HepG2 (cell line): Measurements from ENCODE around the gene VAV2. TPM values are rescaled to one million over a fixed set of nuclear protein-coding genes. Genes with fewer than 3 reads are reported as not detected.
A peak's percentile ranks its signal among the peaks of the same experiment; 100 is the strongest.

Source experiments
- CEBPZ ChIP-seq: IDR thresholded peaks from 2 replicates; pipeline ENCODE4 v1.6.1; 2012; ENCODE audit warnings: low read length, improper control_type of control experiment
- GZF1 ChIP-seq: sonication (generic); formaldehyde crosslinking; IDR thresholded peaks from 2 replicates; pipeline ENCODE4 v1.5.1; 2020; ENCODE audit warnings: mild to moderate bottlenecking, missing genetic modification reagents
- HMGA1 ChIP-seq: sonication (generic); formaldehyde crosslinking; conservative IDR thresholded peaks from 2 replicates; pipeline ENCODE4 v1.4.0; 2020; ENCODE audit warnings: missing genetic modification reagents
- KAT2B ChIP-seq: fragments of 150-350 bp; IDR thresholded peaks from 2 replicates; pipeline ENCODE4 v1.6.1; 2014; ENCODE audit warnings: low read depth, low read length, borderline replicate concordance
- KDM5B ChIP-seq: sonication (generic); formaldehyde crosslinking; IDR thresholded peaks from 2 replicates; pipeline ENCODE4 v1.4.0; 2020; ENCODE audit warnings: missing genetic modification reagents, mild to moderate bottlenecking, borderline replicate concordance
- MIXL1 ChIP-seq: IDR thresholded peaks from 2 replicates; pipeline ENCODE4 v1.6.1; 2016
- MYC ChIP-seq: sonication (generic); formaldehyde crosslinking; IDR thresholded peaks from 2 replicates; pipeline ENCODE4 v1.9.0; 2021; ENCODE audit warnings: missing genetic modification reagents, borderline replicate concordance
- PLSCR1 ChIP-seq: sonication (generic); formaldehyde crosslinking; IDR thresholded peaks from 2 replicates; pipeline ENCODE4 v1.5.0; 2020; ENCODE audit warnings: missing genetic modification reagents, mild to moderate bottlenecking, borderline replicate concordance
- RBAK ChIP-seq: sonication (generic); formaldehyde crosslinking; IDR thresholded peaks from 2 replicates; pipeline ENCODE4 v1.5.1; 2020; ENCODE audit warnings: mild to moderate bottlenecking, missing genetic modification reagents
- RFXAP ChIP-seq: sonication (generic); formaldehyde crosslinking; IDR thresholded peaks from 2 replicates; pipeline ENCODE4 v1.4.0; 2020; ENCODE audit warnings: missing genetic modification reagents, borderline replicate concordance
- SMC3 ChIP-seq: IDR thresholded peaks from 2 replicates; pipeline ENCODE4 v1.6.1; 2011; ENCODE audit warnings: low read length, improper control_type of control experiment
- SNAPC5 ChIP-seq: sonication (generic); formaldehyde crosslinking; IDR thresholded peaks from 2 replicates; pipeline ENCODE4 v1.8.1; 2023; ENCODE audit warnings: mild to moderate bottlenecking, missing genetic modification reagents, borderline replicate concordance
- SOX5 ChIP-seq: IDR thresholded peaks from 2 replicates; pipeline ENCODE4 v1.6.1; 2016; ENCODE audit warnings: borderline replicate concordance
- THAP7 ChIP-seq: sonication (generic); formaldehyde crosslinking; IDR thresholded peaks from 2 replicates; pipeline ENCODE4 v1.8.1; 2023; ENCODE audit warnings: mild to moderate bottlenecking, missing genetic modification reagents
- ZBTB42 ChIP-seq: sonication (generic); formaldehyde crosslinking; IDR thresholded peaks from 2 replicates; pipeline ENCODE4 v1.5.0; 2020; ENCODE audit warnings: mild to moderate bottlenecking, missing genetic modification reagents
- ZNF256 ChIP-seq: sonication (generic); formaldehyde crosslinking; conservative IDR thresholded peaks from 2 replicates; pipeline ENCODE4 v1.4.0; 2020; ENCODE audit warnings: missing genetic modification reagents
- ZNF275 ChIP-seq: sonication (generic); formaldehyde crosslinking; IDR thresholded peaks from 2 replicates; pipeline ENCODE4 v1.8.0; 2022; ENCODE audit warnings: missing genetic modification reagents, mild to moderate bottlenecking, inconsistent platforms, borderline replicate concordance
- ZNF513 ChIP-seq: sonication (generic); formaldehyde crosslinking; conservative IDR thresholded peaks from 2 replicates; pipeline ENCODE4 v1.5.0; 2020; ENCODE audit warnings: missing genetic modification reagents
- ZNF547 ChIP-seq: sonication (generic); formaldehyde crosslinking; IDR thresholded peaks from 2 replicates; pipeline ENCODE4 v1.5.1; 2020; ENCODE audit warnings: mild to moderate bottlenecking, missing genetic modification reagents
- ZNF605 ChIP-seq: sonication (generic); formaldehyde crosslinking; IDR thresholded peaks from 2 replicates; pipeline ENCODE4 v1.8.0; 2022; ENCODE audit warnings: mild to moderate bottlenecking, missing genetic modification reagents
- ZNF644 ChIP-seq: IDR thresholded peaks from 2 replicates; pipeline ENCODE4 v1.6.1; 2016; ENCODE audit warnings: low read depth
- ZNF891 ChIP-seq: sonication (generic); formaldehyde crosslinking; IDR thresholded peaks from 2 replicates; pipeline ENCODE4 v1.5.0; 2020; ENCODE audit warnings: mild to moderate bottlenecking, missing genetic modification reagents
- polyA plus RNA-seq, 8 experiments: library from polyadenylated mRNA; depleted of rRNA in 3 of 8; stranded (reverse) in 7 of 8; unstranded in 1 of 8; fragments of >200 nt; fragmentation: Illumina TruSeq in 4 of 8; extraction: Trizol in 4 of 8; gene quantifications; 2 replicates each; pipeline versions ENCODE4 v1.2.1 to v1.2.3, GENCODE V29; 2011 to 2016; ENCODE audit warnings: low read depth in 4 of 8, missing spikeins in 1 of 8, mixed read lengths in 1 of 8; ENCODE audit not compliant: insufficient read depth in 1 of 8
- total RNA-seq, 5 experiments: library from RNA; depleted of rRNA; stranded (reverse); fragments of >200 nt; fragmentation: Illumina TruSeq; extraction: Trizol; gene quantifications; 2 replicates each; pipeline ENCODE4 v1.2.3, GENCODE V29; 2016; ENCODE audit warnings: low read depth in 1 of 5

Gene VAV2
- total and polyA plus RNA-seq, 2 of the 13 experiments (the other 11 are each of a cell fraction or from before 2014, with no cell fraction given) = 22.5 to 22.9 TPM

- 0 out of 2 replicates have a peak, but pooled peaks have one; percentile 61 for TF ChIP-seq KDM5B
- no peak for TF ChIP-seq ZBTB42
- TF ChIP-seq MYC (CRISPR knock-in tag) = peak; percentile 52; the same call in 1 of the 2 replicates
- TF ChIP-seq ZNF891 (CRISPR knock-in tag) = no peak
- TF ChIP-seq ZNF644 (CRISPR knock-in tag) = no peak
- TF ChIP-seq SMC3 = no peak
- TF ChIP-seq HMGA1 (CRISPR knock-in tag) = no peak
- TF ChIP-seq PLSCR1 (CRISPR knock-in tag) = no peak
- TF ChIP-seq MIXL1 (CRISPR knock-in tag) = peak; percentile 31; the same call in 1 of the 2 replicates
- no peak for TF ChIP-seq CEBPZ
- TF ChIP-seq ZNF275 (CRISPR knock-in tag) = 0 out of 2 replicates have a peak, but pooled peaks have one; percentile 25
- no peak; the same call in 1 of the 2 replicates for TF ChIP-seq RFXAP
- TF ChIP-seq KAT2B = no peak
- no peak for TF ChIP-seq THAP7 (CRISPR knock-in tag)
- no peak for TF ChIP-seq GZF1 (CRISPR knock-in tag)
- no peak for TF ChIP-seq ZNF256 (CRISPR knock-in tag)
- TF ChIP-seq RBAK (CRISPR knock-in tag) = no peak
- TF ChIP-seq SOX5 = peak; percentile 56; the same call in 1 of the 2 replicates
- no peak for TF ChIP-seq ZNF547 (CRISPR knock-in tag)
- no peak for TF ChIP-seq ZNF513 (CRISPR knock-in tag)
- TF ChIP-seq ZNF605 = peak; percentile 48; the same call in 1 of the 2 replicates
- no peak for TF ChIP-seq SNAPC5 (CRISPR knock-in tag)
Observed at GRCh38 chr9:133990366-133991213, 1.5 kb downstream of the VAV2 start (continued).
